Stromal cell of bone marrow (primary cell): Measurements from ENCODE around the gene JOSD2.
"Not testable (repeated sequence)": the region's sequence is repeated elsewhere in the genome, so short reads cannot be mapped to it uniquely, and the experiment has no call there.

Source experiments
- DNase-seq: peaks from one replicate; pipeline ENCODE4 v3.0.0-alpha.2; 2012; ENCODE audit warnings: low read depth

JOSD2 gene

DNA sequence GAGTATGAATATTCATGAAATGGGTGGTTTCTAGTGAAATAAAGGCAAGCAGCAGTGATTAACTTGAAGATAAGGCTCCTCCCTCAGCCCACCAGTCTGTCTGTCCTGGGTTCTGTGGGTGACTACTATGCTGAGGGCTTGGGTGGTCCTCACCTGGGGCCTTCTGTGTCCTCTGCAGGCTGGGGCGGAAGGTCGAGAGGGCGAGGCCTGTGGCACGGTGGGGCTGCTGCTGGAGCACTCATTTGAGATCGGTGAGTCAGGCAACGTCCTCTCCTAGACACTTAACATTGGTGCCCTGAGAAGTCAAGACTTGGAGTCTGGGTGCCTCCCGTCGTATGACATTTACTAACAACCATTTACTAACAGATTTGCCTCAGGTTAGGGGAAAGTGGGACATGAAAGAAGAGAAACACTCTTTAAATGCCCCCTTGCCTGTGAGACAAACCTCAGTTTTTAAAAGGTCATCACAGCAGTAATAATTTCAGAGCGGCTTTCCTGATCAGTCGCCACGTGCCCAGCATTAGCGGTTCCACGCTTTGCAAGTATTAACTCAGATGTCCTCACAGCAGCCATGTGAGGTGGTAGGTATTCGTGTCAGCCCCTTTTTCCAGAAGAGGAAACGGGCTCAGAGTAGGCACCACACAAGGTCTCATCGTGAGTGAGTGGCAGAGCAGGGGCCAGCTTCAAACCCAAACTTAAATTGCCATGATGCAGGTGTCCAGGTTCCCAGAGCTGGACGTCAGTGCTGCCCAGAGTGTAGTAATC is 33.1 kb downstream of the JOSD2 start:
- DNase-seq: no peak

GRCh38 chr19:50476907-50477238 is 34.1 kb downstream of the JOSD2 start:
- DNase-seq: no peak

DNA sequence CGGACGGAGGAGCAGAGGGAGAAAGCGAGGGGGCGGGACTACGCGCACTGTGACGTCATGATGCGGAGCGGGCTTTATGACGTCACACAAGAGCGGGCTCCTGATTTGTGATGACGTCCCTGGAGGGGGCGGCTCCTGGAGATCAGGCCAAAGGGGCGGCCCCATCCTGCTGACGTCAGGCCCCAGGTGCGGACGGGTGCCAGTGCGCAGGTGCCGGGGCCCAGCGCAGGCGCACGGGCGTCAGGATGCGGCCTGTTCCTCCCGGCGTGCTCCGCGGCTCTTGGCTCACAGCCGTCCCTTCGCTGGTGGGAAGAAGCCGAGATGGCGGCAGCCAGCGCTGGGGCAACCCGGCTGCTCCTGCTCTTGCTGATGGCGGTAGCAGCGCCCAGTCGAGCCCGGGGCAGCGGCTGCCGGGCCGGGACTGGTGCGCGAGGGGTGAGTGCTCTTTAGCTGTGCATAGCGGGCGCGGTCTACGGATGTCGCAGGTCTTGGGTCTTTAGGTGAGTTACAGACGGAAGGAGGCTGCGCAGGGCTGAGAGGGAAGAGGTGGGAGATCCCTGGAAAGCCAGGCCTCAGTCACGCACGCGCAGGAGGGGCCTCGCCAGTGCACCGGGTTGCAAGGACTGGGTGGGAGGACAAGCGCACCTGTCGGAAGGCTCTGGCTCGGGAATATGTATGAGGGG is 34.6 kb downstream of the JOSD2 start, which contains the start of the genes EMC10 and GARIN5A:
EMC10 (plus strand) TSS at position 284 of the 683 bp plus-strand sequence; CDS start at position 322, 38 bp downstream.
GARIN5A (minus strand) TSS at position 625 of the 683 bp plus-strand sequence; CDS start at position 165, 460 bp downstream.
- DNase-seq: peak; percentile 80

- DNase-seq: no peak
Measured at GRCh38 chr19:50475736-50476223, 35.2 kb downstream of the JOSD2 start.

- DNase-seq: no peak
Measured at GRCh38 chr19:50475101-50475568, 35.9 kb downstream of the JOSD2 start.

DNA sequence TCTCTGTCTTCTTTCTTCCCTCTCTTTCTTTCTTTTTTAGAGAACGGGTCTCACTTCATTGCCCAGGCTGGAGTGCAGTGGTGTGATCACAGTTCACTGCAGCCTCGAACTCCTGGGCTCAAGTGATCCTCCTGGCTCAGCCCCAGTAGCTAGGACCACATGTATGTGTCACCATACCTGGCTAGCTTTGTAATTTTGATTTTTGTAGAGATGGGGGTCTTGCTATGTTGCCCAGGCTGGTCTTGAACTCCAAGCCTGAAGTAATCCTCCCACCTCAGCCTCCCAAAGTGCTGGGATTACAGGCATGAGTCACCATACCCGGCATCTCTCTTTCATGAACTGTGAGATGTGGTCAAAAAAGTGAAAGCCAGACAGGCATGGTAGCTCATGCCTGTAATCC is 37.7 kb downstream of the JOSD2 start:
- DNase-seq: not testable (repeated sequence)

DNA sequence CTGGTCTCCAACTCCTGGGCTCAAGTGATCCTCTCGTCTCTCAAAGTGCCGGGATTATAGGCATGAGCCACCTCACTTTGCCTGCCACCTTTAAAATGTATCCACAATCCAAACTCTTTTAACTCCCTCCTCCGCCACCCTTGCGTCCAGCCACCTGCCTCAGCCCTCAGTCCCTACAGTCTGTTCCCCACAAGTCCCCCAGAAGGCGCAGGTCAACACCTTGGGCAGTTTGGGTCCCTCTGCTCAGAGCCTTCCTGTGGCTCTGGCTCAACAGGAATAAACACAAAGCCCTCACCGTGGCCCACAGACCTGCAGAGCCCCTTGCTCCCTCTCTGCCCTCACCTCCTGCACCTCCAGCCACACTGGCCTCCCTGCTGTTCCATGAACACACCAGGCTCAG is 42.2 kb downstream of the JOSD2 start:
- DNase-seq: no peak

DNA sequence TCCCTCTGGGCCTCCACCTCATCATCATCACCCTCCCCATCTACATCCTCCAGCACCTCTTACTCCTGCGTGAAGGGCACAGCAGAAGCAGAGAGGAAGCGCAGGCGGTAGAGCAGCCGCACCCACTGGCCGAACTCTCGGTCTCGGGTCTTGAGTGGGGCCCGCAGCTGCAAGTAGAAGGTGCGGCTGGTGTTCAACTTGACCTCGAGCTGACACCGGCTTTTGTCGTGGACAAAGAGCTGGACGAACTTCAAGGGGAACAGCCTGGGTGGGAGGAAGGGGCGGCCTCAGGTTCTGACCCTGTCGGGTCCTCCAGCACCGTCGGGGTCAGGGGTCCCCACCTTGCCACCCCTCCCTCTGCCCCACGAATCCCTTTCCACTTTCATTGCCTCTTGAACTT is 43.4 kb downstream of the JOSD2 start:
- no peak for DNase-seq

- DNase-seq: no peak
Measured at GRCh38 chr19:50466706-50467039, 44.3 kb downstream of the JOSD2 start.

DNA sequence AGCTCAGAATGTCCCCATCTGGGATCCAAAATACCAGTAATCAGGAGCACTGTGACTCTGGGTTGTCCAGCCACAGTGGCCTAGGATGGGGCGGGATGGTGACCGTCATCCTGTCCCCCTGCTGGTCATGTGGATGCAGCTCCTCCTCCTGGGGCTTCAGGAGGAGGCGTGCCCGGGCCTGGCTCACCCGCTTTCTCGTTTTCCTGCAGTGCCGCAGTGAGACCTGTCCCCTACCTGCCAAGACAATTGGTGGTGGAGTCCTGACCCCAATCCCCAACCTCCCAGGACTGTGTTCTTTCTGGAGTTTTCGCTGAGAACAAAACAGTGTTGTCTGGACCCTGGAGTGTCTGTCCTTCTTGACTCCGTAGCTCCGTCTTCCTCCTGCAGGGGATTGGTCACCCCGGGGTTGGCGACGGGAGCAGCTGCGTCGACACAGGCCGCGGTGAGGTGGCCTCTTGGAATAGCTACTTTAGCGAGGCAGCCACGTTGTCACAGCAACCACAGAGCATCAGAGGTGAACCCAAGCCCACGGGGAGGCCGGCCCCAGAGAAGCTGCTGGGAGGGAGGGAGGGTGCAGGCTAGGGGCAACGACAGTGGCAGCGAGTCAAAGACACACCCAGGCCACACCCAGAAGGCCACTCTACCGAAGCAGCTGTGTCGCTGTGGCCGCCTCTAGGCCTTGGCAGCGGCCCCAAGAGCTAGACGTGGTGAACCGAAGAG is 44.8 kb downstream of the JOSD2 start:
- no peak for DNase-seq

GRCh38 chr19:50465000-50465399 is 46.0 kb downstream of the JOSD2 start:
- DNase-seq: no peak

- no peak for DNase-seq
Measured at GRCh38 chr19:50464348-50464747, 46.6 kb downstream of the JOSD2 start.

DNA sequence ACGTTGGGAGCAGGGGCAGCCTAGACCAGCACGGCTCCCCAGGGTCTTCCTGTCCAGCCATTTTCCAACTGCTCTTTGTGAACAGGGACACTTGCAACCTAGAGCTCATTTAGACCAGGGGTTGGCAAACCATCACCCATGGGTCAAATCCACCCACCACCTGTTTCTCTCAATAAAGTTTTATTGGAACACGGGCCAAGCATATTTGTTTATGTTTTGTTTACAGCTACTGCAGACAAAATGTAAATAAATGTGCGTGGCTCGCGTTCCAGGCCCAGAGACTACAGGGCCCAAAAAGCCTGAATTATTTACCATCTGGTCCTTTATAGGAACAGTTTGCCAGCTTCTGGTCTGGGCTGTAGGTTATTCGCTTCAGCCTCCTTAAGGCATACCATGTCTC is 48.0 kb downstream of the JOSD2 start:
- no peak for DNase-seq

DNA sequence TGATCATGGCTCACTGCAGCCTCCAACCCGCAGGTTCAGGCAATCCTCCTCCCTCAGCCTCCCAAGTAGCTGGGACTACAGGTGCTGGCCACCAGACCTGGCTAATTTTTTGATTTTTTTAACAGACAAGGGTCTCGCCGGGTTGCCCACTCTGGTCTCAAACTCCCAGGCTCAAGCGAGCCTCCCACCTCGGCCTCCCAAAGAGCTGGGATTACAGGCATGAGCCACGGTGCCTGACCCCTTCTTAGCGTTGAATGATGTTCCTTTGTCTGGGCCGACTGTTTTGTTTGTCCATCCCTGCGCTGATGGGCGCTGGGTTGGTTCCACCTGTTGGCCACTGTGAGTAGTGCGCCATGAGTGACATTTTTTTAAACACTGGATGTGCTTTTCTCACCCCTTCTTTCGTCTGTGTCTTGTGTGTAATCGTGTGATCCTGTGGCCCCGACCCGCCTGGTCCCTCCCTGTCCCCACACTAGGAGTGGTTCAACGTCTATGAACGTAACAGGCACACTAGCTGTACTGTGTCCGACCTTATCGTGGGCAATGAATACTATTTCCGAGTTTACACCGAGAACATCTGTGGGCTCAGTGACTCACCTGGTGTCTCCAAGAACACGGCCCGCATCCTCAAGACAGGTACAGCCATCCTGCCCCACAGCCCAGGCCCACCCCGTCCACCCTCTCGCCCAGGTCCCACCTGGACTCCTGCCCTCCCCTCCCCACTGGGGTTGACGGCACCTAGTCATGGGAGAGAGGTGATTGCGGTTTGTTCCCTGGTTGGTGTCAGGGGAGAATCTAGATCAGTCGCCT is 49.7 kb downstream of the JOSD2 start:
- peak; percentile 35 for DNase-seq

- no peak for DNase-seq
Measured at GRCh38 chr19:50460161-50460765, 50.7 kb downstream of the JOSD2 start.

DNA sequence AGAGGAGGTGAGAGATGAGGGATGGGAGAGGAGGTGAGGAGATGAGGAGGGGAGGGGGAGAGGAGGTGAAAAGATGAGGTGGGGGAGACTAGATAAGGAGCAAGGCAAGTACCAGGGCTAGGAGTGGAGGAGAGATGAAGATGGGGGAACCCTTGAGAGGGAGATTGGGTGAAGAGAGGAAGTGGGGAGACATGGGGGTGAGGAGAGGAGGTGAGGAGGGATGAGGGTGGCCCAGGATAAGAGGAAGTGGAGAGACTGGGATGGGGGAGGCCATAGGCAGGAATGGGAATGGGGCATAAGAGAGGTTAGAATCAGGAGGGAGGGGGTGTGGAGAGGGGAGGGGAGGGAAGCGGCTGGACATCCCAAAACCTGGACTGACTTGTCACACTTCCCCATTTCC is 51.4 kb downstream of the JOSD2 start:
- DNase-seq: no peak

DNA sequence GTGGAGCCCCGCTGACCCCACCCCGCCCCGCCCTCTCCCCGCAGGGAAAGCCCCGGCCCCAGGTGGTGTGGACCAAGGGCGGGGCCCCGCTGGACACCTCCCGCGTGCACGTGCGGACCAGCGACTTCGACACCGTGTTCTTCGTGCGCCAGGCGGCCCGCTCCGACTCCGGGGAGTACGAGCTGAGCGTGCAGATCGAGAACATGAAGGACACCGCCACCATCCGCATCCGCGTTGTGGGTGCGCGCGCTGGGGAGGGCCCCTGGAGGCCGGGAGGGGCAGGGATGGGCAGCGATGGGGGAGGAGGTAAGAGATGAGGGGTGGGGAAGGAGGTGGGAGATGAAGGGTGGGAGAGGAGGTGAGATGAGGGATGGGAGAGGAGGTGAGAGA is 51.9 kb downstream of the JOSD2 start:
- DNase-seq: no peak

- DNase-seq: no peak
Measured at GRCh38 chr19:50458396-50459066, 52.5 kb downstream of the JOSD2 start.

DNA sequence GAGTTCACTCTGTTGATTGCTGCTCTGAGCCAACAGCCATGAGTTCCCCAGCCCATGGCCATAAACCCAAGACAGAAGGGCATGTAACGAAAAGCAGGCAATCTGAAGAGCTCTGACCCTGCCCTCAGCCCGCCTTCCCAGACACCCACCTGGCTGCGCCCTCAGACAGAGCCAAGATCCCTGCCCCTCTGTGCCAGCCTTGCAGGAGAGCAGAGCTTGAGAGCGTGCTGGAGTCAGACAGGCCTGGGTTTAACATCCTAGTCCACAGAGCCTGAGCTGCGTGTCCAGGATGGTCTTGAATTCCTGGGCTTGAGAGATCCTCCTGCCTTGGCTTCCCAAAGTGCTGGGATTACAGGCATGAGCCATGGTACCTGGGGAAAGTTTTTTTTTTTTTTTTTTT is 53.7 kb downstream of the JOSD2 start:
- DNase-seq: no peak
